NCI-H1048 (cell line): Measurements from ENCODE around the gene PLA2G4B.

Experiments used
- DNase-seq: peaks from one replicate; lab custom pipeline; 2025; lab: John Stamatoyannopoulos, UW

Gene PLA2G4B

GRCh38 chr15:41871175-41871905 is 32.7 kb downstream of the PLA2G4B start:
- no peak for DNase-seq

DNA sequence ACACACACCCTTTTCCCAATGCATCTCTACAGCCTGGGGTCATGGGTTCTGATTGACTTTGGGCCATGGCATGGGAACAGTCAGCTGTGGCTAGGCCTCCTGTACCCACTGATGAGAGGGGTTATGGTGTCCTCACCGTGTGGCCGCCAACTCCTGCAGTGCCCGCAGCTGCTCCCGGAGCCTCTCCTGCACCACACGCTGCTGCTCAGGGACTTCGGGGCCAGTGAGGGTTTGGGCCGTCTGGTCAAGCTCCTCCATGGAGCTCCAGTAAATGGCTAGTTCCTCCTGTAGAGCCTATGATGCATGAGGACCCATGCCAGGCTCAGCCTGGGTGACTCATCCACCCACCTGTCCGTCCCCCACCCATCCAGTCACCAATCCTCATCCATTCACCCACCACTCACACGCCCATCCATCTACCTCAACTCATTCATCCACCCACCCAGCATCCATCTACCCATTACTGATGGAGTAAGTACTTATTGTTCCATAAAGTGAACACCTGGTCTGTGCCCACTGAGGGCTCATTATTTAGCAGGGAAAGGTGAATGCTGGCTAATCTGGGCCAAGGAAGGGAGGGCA is 33.6 kb downstream of the PLA2G4B start:
- DNase-seq = no peak

GRCh38 chr15:41873711-41874110 is 35.1 kb downstream of the PLA2G4B start:
- DNase-seq = no peak

GRCh38 chr15:41874736-41875135 is 36.1 kb downstream of the PLA2G4B start:
- no peak for DNase-seq

GRCh38 chr15:41876007-41876406 is 37.4 kb downstream of the PLA2G4B start:
- no peak for DNase-seq

DNA sequence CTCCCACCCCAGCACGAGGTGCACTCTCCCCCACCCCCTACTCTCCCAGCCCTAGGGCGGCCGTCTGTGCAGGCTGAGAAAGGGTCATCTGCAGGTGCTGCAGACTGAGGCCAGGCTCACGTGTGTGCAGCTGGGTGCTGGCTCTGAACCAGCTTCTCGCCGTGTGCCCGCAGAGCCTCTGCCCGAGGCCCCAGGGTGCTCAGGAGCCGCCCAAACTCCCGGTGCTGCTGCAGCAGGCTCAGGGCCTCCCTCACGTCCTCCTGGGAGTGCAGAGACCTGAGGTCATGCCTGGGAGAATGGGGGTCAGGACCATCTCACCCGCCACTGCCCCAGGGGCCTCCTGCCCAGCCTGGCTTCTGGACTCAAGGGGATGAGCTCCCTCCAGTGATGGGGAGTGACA is 38.0 kb downstream of the PLA2G4B start:
- no peak for DNase-seq

- DNase-seq = no peak
Observed at GRCh38 chr15:41877631-41878354, 39.1 kb downstream of the PLA2G4B start.

- no peak for DNase-seq
Observed at GRCh38 chr15:41878355-41878699, 39.7 kb downstream of the PLA2G4B start.

DNA sequence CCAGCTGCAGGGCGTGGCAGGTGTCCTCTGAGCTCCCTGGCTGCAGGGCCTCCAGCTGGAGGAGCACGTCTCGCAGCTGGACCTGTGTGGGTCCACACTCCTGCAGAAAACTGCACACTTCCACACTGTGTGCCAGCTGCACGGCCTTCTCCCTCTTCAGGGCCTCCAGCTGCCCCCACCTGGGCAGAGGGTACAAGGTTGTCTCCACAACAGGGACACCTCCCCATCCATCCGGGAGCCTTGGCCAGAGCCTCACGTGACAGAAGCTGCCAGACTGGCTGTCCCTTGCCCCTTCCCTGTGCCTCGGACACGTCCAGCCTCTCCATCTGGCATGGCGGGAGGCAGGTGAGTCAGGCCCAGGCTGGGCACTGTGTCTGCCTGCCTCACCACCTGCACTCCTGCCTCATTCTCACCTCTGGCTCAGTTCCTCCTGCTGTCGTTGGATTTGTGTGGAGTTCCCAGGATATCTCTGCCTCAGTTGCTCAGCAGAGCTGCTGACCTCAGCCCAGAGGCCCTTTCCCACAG is 40.7 kb downstream of the PLA2G4B start:
- DNase-seq = no peak

GRCh38 chr15:41880156-41880877 is 41.7 kb downstream of the PLA2G4B start:
- DNase-seq = no peak

- no peak for DNase-seq
Observed at GRCh38 chr15:41881086-41881485, 42.4 kb downstream of the PLA2G4B start.

- no peak for DNase-seq
Observed at GRCh38 chr15:41881550-41881919, 42.9 kb downstream of the PLA2G4B start.

DNA sequence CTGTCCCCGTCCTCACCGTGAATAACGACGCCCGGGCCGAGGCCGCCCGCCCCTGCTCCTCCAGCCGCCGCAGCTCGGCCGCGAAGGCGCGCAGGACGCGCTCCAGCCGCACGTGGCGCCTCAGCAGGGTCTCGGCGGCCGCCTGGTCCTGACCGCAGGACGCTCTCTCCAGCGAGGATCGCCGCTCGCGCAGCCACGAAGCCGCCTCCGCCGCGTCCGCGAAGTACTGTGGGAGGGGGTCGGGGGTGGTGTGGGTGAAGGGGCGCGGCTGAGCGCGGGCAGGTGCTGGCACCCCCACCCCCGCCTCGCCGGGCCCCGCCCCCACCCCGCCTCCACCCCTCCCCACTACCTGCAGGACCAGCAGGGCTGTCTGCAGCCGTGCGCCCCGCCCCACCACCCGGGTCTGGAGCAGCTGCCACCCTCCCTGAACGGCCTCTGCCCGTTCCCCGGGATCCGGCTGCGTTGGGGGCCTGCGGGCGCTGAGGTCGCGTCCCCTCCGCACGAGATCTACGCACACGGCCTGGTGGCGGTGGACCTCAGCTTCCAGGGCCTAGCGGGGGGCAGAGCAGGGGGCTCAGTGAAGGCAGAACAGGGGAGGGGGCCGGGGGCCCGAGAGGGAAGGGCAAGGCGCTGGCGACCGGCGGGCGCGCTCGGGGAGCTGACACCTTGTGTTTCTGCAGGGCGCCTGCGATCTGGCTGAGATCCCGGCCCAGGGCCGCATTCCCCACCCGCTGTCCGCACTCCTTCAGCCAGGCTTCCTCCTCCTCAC is 43.5 kb downstream of the PLA2G4B start:
- DNase-seq = no peak

DNA sequence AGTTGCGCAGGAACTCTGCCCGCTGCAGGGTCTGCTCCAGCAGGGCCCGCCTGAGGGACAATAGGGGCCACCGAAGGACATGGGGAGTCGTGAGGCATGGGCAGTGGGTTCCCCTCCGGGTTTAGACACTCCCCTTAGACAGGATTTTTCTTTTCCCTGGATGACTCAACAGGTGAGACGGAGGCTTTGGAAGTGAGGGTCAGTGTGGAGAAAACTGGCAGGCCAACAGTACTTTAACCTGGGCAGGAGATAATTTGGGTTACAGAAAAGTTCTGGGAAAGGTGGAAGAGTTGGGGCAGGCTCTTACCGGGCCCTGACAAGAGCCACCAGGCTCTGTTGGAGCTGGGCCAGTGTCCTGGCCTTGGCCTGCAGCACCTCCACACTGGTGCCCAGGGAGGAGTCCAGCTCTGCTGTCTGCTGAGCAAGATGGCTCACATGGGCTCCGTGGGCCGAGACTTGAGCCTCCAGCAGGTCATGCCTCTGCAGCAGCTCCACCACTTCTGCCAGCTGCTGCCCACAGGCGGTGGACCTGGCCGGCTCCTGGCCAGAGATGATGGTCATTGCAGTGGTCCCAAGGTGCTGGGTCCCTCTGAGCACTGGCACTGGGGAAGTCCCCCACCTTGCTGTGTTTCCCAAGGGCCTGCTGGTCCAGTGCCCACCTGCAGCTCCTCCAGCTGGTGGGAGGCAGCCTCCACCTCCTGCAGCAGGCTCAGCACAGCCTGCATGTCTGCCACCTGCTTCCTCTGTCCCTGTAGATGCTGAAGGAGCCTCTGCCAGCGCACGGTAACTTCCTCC is 44.2 kb downstream of the PLA2G4B start:
- no peak for DNase-seq

GRCh38 chr15:41883484-41883825 is 44.8 kb downstream of the PLA2G4B start:
- DNase-seq = no peak

DNA sequence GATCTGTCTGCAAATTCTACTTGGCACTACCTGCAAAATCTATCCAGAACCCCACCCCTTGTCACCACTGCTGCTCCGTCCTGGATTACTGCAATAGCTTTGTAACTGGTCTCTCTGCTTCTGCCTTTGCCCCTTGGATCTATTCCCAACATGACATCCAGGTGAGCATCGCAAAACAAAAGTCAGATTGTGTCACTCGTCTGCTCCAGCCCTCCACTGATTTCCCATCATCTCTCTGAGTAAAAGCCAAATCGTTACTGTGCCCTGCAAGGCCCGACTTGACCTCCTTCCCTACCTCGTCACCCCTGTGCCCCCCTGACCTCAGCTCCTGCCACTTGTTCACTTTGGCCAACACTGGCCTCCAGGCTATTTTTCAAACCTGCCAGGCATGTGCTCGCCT is 45.8 kb downstream of the PLA2G4B start:
- no peak for DNase-seq

- DNase-seq = no peak
Observed at GRCh38 chr15:41885321-41885720, 46.7 kb downstream of the PLA2G4B start.

DNA sequence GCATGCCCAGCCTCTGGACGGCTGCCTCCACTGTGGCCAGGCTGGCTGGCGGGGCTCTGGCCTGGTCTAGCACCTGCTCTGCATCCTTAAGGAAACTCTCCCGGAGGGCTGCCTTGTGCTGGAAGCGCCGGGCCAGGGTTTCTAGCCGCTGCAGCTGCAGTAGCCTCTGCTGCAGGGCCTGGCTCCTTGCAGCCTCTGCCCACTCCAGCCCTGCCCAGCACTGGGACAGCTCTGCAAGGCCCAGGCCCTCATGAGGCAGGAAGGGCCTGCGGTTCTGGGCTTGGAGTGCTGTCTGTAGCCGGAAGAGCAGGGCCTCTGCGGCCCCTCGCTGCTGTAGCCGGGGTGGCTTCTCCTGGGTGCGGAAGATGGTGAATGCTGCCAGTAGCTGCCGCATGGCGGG is 47.2 kb downstream of the PLA2G4B start:
- DNase-seq = no peak

GRCh38 chr15:41886741-41887140 is 48.1 kb downstream of the PLA2G4B start:
- no peak for DNase-seq

GRCh38 chr15:41887161-41887560 is 48.5 kb downstream of the PLA2G4B start:
- no peak for DNase-seq

GRCh38 chr15:41887893-41888292 is 49.2 kb downstream of the PLA2G4B start:
- no peak for DNase-seq
